Peyer's patch (tissue), 4 donors: ENCODE data around the gene C5orf46. TPM values are rescaled to one million over a fixed set of nuclear protein-coding genes. Genes with fewer than 3 reads are reported as not detected.

ENCODE experiments used
- DNase-seq, 3 donors: peaks; one replicate each; pipeline ENCODE4 v3.0.0-alpha.2; 2017 to 2019
- H3K27ac ChIP-seq, 4 donors: fragments of 200-600 bp; sonication (generic); one replicate each; pipeline ENCODE4 v1.5.1; 2016 to 2019
- H3K27me3 ChIP-seq, 2 donors: fragments of 200-600 bp; sonication (generic); one replicate each; pipeline ENCODE4 v1.5.1; 2019
- H3K36me3 ChIP-seq, 3 donors: fragments of 200-600 bp; sonication (generic); one replicate each; pipeline ENCODE4 v1.5.1; 2016 to 2019
- H3K4me1 ChIP-seq, 4 donors: fragments of 200-600 bp; sonication (generic); one replicate each; pipeline ENCODE4 v1.5.1; 2016 to 2019
- H3K4me3 ChIP-seq, 4 donors: fragments of 200-600 bp; sonication (generic); 1 replicate in 3 of 4; 2 replicates in 1 of 4; pipeline ENCODE4 v1.5.1; 2016 to 2019; ENCODE audit warnings: mild to moderate bottlenecking in 1 of 4
- H3K9me3 ChIP-seq, 4 donors: fragments of 200-600 bp; sonication (generic); one replicate each; pipeline ENCODE4 v1.5.1; 2016 to 2019; ENCODE audit warnings: mild to moderate bottlenecking in 1 of 4
- POLR2A ChIP-seq, 2 donors: fragments of 450-650 bp; IDR thresholded peaks; one replicate each; pipeline ENCODE4 v1.5.1; 2017; ENCODE audit warnings: antibody characterized with exemption in 2 of 2, mild to moderate bottlenecking in 2 of 2, moderate library complexity in 2 of 2
- total RNA-seq, 4 donors: library from RNA; depleted of rRNA; stranded (reverse); fragments of >200 nt; gene quantifications; one replicate each; pipeline ENCODE4 v1.1.0, GENCODE V29; 2016
- TF ChIP-seq, protein P1 (sequence below), 6 experiments: fragments of 450-650 bp in 4 of 6; fragments of 200-600 bp in 2 of 6; sonication (generic) in 1 of 6; IDR thresholded peaks; one replicate each; pipeline ENCODE4 v1.5.1; 2017 to 2019; ENCODE audit warnings: antibody characterized with exemption in 6 of 6, mild to moderate bottlenecking in 3 of 6, moderate library complexity in 1 of 6

Gene C5orf46
- total RNA-seq, 4 donors from 2014 or later: not detected

DNA sequence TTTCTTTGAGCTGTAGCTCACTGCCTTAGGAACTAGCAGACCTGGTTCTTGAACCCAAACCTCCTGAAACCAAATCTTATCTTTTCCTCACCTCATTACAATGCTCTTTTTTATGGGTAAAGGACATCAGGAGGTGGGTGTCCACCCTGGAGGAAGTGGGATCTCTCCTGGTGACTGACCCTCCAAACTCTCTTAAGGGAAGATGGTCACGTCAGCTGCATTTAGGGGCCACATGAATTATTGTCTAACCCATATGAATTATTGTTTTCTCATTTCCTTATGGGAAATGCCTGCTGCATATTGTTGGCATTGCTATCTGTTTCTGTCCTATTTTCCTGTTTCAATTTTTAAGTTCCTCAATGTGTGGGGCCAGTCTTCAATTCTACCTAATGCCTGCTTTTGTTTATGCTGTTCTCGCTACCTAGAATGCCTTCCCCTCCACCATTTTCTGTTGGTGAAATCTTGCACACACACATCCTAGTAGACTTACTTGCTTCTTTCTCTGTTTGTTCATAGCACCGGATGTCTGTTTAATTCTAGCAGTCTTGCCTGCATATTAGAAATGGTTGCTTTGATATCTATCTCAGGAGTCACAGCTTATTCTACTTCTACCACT lies 52.9 kb downstream of the C5orf46 start:
- no peak overlapping the region for H3K27ac ChIP-seq
- DNase-seq: no peak
- no peak overlapping the region for H3K4me3 ChIP-seq
- H3K27me3 ChIP-seq: no peaks in the 10 kb centered on the region
- TF ChIP-seq POLR2A (IDR thresholded peaks at IDR 0.05): no peak
- TF ChIP-seq, protein P1, sequence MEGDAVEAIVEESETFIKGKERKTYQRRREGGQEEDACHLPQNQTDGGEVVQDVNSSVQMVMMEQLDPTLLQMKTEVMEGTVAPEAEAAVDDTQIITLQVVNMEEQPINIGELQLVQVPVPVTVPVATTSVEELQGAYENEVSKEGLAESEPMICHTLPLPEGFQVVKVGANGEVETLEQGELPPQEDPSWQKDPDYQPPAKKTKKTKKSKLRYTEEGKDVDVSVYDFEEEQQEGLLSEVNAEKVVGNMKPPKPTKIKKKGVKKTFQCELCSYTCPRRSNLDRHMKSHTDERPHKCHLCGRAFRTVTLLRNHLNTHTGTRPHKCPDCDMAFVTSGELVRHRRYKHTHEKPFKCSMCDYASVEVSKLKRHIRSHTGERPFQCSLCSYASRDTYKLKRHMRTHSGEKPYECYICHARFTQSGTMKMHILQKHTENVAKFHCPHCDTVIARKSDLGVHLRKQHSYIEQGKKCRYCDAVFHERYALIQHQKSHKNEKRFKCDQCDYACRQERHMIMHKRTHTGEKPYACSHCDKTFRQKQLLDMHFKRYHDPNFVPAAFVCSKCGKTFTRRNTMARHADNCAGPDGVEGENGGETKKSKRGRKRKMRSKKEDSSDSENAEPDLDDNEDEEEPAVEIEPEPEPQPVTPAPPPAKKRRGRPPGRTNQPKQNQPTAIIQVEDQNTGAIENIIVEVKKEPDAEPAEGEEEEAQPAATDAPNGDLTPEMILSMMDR (IDR thresholded peaks at IDR 0.05): no peak
- no peaks in the 10 kb centered on the region for H3K9me3 ChIP-seq
- H3K36me3 ChIP-seq: no peaks in the 10 kb centered on the region
- no peaks in the 10 kb centered on the region for H3K4me1 ChIP-seq

DNA sequence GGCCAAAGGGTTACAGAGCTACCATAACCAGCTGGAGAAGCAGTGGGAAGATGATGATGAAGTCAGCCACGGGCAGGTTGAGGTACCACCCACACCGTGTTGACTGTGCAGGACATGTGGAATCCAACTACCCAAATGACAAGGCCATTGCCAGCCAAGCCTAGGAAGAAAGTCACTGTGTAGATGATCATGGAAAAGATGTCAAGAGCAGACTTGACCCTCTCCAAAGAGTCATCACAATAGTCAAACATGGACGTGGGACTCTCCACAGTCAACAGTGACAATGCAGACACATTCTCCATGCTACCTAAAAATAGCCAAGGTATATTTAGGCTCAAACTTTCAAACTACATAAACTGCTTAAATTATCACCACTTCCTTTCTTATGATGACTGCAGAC lies 54.0 kb downstream of the C5orf46 start:
- H3K27ac ChIP-seq: no peak overlapping the region
- H3K27me3 ChIP-seq: no peaks in the 10 kb centered on the region
- no peak for DNase-seq
- H3K36me3 ChIP-seq: no peaks in the 10 kb centered on the region
- no peaks in the 10 kb centered on the region for H3K9me3 ChIP-seq
- no peaks in the 10 kb centered on the region for H3K4me1 ChIP-seq
- TF ChIP-seq, protein P1 (IDR thresholded peaks at IDR 0.05): no peak
- TF ChIP-seq POLR2A (IDR thresholded peaks at IDR 0.05): no peak
- no peak overlapping the region for H3K4me3 ChIP-seq

DNA sequence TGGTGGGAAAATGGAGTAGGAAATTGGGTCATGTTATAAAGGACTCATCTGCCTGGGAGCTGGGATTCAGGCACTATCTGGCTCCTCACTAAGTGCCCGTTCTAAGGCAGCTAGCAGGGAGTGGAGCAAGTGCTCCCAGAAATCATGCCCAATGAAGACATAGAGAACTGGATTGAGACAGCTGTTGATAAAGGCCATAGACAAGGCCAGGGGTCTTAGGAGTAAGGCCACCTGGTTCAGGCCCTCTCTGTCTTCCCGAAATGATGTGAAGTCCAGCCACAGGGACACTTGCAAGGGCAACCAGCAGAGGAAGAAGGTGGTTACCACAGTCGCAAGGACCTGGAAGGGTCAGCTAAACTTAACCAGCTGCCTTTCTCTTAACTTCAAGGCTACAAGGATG lies 54.8 kb downstream of the C5orf46 start:
- DNase-seq: no peak
- Histone ChIP-seq H3K27me3 (no peaks in the 10 kb centered on the region), H3K36me3 (no peaks in the 10 kb centered on the region), H3K27ac (no peak overlapping the region), H3K4me3 (no peak overlapping the region), H3K9me3 (no peaks in the 10 kb centered on the region), H3K4me1 (no peaks in the 10 kb centered on the region)
- TF ChIP-seq POLR2A (IDR thresholded peaks at IDR 0.05): no peak
- TF ChIP-seq, protein P1 (IDR thresholded peaks at IDR 0.05): no peak

DNA sequence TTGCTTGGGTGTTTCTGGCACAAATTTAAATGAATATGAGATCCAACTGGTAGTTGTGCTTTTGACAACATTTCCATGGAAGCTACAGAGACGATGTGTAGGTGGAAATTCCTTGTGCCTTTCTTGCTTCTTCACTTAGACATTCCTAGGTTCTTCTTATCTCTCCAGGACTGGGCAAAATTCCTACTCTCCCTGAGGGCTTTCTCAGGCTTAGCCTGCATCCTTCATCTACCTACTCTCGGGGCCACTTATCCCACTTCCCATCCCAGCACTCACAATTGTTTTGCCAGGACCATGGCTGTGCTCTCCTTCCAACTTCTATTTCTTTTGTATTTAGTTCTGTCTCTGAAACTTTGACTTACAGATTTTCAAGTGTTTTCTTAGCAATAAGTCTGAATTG lies 57.1 kb downstream of the C5orf46 start:
- H3K4me3 ChIP-seq: no peak overlapping the region
- H3K36me3 ChIP-seq: no peaks in the 10 kb centered on the region
- TF ChIP-seq, protein P1 (IDR thresholded peaks at IDR 0.05): no peak
- TF ChIP-seq POLR2A (IDR thresholded peaks at IDR 0.05): no peak
- no peaks in the 10 kb centered on the region for H3K4me1 ChIP-seq
- no peak overlapping the region for H3K27ac ChIP-seq
- no peaks in the 10 kb centered on the region for H3K27me3 ChIP-seq
- DNase-seq: no peak
- H3K9me3 ChIP-seq: no peaks in the 10 kb centered on the region

DNA sequence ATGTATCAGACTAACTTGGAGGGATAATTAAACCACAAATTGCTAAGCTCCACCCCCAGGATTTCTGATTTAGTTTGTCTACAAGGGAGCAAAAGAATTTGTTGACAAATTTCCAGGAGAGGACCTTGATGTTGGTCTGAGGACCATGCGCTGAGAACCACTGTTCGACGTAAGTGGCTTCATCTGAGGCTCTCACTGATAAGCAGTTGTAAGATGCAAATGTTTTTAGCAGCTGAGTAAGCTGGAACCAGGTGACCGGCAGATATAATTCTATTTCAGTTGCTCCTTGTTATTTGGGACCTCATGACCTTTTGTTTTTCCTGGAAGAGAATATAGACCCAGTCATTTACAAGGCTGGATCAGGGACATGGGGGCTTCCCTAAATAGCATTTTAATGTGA lies 60.7 kb downstream of the C5orf46 start:
- Histone ChIP-seq H3K27ac (no peak overlapping the region), H3K4me3 (no peak overlapping the region), H3K9me3 (no peaks in the 10 kb centered on the region), H3K27me3 (no peaks in the 10 kb centered on the region), H3K36me3 (no peaks in the 10 kb centered on the region), H3K4me1 (no peaks in the 10 kb centered on the region)
- TF ChIP-seq, protein P1 (IDR thresholded peaks at IDR 0.05): no peak
- no peak for TF ChIP-seq POLR2A (IDR thresholded peaks at IDR 0.05)
- no peak for DNase-seq

DNA sequence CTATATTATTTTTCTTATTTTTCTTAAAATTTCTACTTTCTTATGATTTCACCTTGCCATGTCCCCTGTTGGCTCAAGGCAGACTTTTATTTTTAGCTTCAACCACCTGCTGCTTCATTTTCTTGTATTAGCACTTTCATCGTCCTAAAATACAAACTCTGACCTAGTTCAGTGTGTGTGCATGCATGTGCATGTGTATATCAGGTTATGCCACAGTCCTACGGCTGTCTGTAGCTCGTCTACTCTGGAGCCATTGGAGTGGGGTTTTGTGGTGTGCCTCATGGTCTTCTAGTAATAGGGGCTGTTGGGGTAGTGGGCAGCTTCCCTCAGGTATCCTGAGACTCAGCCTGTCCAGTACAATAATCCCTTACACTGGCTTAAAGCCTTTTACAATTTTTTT lies 61.5 kb downstream of the C5orf46 start:
- no peak for DNase-seq
- Histone ChIP-seq H3K27ac (no peak overlapping the region), H3K9me3 (no peaks in the 10 kb centered on the region), H3K4me1 (no peaks in the 10 kb centered on the region), H3K36me3 (no peaks in the 10 kb centered on the region), H3K27me3 (no peaks in the 10 kb centered on the region), H3K4me3 (no peak overlapping the region)
- TF ChIP-seq, protein P1 (IDR thresholded peaks at IDR 0.05): no peak
- TF ChIP-seq POLR2A (IDR thresholded peaks at IDR 0.05): no peak
